Measurements from ENCODE around the gene CNBD2. TPM values are rescaled to one million over a fixed set of nuclear protein-coding genes. Genes with fewer than 3 reads are reported as not detected.

Gene CNBD2
- total RNA-seq = 2.2 and 8.7 TPM in 2 replicates

DNA sequence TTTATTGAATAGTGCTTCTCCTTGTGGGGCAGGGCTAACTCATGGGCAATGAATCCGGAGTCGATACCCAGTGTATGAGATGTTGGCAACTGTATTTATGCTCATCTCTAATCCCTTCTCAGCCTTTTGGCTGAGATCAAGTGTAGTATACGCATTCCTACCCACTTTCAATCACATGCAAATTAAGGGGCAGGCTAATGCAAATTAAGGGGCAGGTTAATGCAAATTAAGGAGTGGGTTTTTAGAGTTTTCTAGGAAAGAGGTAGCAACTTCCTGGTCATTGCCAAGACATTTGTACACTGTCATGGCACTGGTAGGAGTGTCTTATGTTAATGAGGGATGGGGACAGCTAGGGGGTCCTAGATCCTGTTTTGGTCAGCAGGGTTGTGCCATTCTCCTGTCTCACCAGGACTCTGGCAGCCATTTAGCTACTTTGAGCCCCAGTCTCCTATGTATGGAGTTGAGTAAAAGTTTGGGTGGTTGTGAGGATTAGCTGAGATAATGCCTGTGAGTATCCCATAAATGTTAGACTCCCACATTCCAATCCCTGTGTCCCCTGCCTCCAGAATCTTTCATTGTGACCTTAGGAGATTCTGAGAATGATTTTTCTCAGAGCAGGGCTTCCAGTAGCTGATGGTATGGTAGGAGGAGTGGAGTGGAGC, at the start of gene CNBD2:
Gene CNBD2, plus strand, starts transcription at position 612 of the 662 bp plus-strand sequence. CDS start 173 bp downstream, outside the sequence.

DNA sequence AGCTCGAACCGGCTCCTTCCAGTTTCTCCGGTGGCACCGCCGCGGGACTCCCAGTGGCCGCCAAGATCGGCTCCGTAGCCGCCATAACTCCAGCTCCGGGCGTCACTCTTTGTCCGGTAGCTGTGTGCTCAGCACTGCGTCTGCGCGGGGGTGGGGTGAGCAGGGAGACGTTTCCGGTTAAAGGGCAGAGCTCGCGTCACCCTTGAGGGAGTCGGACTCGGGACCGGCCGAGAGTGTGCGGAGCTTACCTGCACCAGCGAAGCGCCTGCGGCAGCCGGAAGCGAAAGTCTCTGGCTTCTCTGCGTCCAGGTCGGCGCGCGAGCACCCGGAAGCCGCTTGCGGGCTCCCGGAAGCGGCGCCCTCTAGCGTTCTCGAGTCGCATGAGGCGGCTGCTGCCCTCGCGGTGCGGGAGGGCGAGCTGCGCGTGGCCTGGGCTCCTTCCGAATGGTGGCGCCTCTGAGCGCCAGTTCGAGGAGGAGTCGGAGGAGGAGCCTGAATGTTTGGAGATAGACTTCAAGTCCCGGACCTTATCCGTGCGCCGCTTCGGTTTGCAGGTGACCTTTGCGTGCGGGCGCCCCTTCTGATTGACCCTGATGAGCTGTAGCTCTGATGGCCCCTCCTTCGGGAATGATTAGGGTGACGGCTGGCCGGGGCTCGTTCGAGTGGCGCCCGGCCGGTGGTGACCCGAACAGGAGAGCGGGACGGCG, 14.0 kb upstream of the CNBD2 start, which contains the start of gene SCAND1:
Gene SCAND1, minus strand, starts transcription at position 303 of the 707 bp plus-strand sequence. Its CDS starts 218 bp downstream, at position 85.

Other genes with a start within 250 kb of the CNBD2 start
- 116 and 130 TPM in 2 replicates for gene RBM39, start 226.3 kb upstream of the CNBD2 start, total RNA-seq
- gene PHF20, start 196.6 kb upstream of the CNBD2 start, total RNA-seq = 21.2 and 22.8 TPM in 2 replicates
- gene SCAND1, start 14.1 kb upstream of the CNBD2 start, total RNA-seq = 91.4 and 103 TPM in 2 replicates
- 0.34 and 2.4 TPM in 2 replicates for gene EPB41L1, start 186.2 kb downstream of the CNBD2 start, total RNA-seq